ENCODE data around the gene CD5L.

CD5L gene

GRCh38 chr1:157806431-157807149 lies 35.0 kb downstream of the CD5L start:
- no peak for DNase-seq

DNA sequence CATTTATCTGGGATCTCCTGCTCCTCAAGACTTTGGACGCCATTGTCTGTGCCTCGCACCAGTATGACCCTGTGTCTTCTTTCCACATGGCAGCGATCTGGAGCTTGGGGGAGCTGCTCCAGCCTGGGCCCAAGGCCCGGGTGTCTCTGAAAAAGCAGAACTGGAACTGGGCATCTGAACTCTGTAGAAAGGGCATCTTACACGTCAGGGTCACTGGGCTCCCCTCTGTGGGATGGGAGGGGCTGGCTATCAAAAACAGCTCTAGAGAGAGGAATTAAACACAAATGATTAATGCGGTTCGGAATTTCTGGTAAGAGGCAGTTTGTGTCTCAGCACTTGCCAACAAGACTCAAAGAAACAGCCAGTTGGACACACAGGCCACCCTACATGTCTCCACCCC lies 37.8 kb downstream of the CD5L start:
- no peak for DNase-seq

DNA sequence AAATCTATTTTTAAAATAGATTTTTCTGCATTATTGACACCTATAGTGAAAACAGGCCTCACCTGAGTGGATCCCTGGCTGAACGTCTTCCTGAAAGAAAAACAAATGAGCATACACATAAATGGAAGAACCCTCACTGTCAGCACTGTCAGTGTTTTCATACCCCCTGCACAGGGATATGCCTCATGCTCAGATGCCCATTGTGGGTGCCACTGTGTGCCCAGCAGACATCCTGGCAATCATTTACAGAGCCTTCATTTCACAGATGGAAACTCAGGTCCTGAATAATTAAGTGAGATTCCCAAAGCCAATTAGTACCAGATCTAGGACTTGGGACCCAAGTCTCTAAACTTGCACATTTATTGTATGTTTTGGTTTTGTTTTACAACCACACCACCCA lies 41.6 kb downstream of the CD5L start:
- DNase-seq = no peak

DNA sequence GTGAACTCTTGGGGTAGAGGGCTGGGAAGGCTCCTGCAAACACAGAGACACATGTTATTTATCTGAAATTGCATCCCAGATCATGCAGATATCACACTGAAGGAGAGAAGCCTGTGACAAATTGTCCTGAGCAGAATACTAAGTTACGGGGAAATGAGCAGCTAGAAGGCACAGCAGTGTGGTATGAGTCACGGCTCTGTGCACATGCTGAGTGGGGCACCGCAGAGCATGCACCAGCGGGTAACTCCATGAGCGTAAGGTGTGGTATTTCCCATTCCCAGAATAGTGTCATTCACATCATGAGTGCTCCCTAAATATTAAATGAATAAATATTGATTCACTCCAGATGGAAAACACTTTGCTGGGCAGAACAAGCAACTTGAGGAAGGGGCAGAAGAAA lies 43.4 kb downstream of the CD5L start:
- no peak for DNase-seq

DNA sequence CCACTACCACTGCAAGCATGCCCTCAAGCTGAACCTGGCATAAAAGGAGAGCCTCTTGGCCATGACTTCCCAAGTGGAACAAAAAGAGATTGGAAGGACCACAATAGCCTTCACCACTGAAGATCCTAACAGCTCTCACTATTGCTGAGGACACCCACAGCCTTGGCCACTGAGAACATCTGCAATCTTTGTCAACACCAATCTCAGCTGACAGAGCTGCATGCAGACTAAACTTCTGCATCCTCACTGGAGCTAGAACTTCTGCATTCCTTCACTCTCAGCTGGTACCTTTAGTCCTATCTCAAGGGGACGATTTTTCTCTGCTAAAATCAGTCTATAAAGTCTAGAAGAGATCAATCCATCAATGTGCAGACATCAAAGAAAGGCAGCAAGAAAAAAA lies 56.4 kb downstream of the CD5L start:
- DNase-seq = no peak

GRCh38 chr1:157784801-157785200 lies 56.8 kb downstream of the CD5L start:
- DNase-seq = no peak

- no peak for DNase-seq
Measured at GRCh38 chr1:157782931-157783330, 58.7 kb downstream of the CD5L start.

GRCh38 chr1:157781048-157781447 lies 60.6 kb downstream of the CD5L start:
- no peak for DNase-seq
